GM19099 (cell line): ENCODE data around the gene ZNF653.

Experiments used
- POLR2A ChIP-seq: IDR thresholded peaks from 3 replicates; pipeline ENCODE4 v1.6.1; 2011; ENCODE audit warnings: low read depth; ENCODE audit not compliant: insufficient read length; ENCODE audit errors: extremely low read depth

ZNF653 gene

GRCh38 chr19:11499220-11499726 lies 6.4 kb downstream of the ZNF653 start:
- no peak for TF ChIP-seq POLR2A

DNA sequence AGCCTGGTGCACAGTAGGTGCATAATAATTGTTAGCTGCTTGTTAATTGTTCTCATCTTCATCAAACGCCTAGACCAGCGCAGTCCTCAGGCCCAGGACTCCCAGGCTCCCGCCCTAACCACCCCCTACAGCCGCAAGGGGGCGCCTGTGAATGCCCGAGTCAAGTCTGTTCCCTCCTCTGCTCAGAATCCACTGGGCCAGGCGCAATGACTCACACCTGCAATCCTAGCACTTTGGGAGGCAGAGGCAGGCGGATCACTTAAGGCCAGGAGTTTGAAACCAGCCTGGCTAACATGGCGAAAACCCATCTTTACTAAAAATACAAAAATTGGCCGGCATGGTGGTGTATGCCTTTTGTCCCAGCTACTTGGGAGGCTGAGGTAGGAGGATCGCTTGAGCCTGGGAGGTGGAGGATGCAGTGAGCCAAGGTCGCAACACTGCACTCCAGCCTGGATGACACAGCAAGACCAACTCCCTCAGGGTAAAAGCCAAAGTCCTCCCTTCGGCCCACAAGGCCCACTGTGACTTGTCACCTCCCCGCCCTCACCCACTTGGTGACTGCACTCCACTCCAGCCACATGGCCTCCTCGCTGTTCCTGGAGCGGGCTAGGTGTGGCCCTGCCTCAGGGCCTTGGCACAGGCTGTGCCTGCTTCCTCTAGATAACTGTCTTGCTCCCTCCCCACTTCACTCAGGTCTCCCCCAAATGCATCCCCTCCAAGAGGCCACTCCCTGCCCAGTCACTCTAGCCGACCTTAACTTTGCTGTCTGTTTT lies 9.1 kb downstream of the ZNF653 start:
- no peak for TF ChIP-seq POLR2A

- TF ChIP-seq POLR2A: no peak
Measured at GRCh38 chr19:11495885-11496284, 9.8 kb downstream of the ZNF653 start.

DNA sequence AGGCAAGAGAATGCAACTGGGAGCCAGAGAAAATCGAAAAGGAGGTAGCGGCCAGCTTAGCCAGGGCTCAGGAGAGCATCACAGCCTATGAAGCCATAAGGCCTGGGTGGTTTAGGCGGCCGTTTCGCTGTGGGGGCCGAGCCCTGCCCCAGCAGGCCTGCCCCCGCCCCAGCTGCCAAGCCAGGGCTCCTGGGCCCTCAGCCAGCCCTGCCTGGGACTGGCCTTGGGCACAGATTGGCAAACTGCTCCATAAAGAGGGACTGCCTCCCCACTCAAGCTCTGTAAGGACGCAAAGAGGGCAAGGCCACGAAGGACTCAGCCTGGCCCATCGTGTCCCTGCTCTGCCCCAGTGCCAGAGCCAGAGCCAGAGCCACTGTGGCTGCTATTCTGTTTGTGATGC lies 10.2 kb downstream of the ZNF653 start:
- TF ChIP-seq POLR2A: no peak

DNA sequence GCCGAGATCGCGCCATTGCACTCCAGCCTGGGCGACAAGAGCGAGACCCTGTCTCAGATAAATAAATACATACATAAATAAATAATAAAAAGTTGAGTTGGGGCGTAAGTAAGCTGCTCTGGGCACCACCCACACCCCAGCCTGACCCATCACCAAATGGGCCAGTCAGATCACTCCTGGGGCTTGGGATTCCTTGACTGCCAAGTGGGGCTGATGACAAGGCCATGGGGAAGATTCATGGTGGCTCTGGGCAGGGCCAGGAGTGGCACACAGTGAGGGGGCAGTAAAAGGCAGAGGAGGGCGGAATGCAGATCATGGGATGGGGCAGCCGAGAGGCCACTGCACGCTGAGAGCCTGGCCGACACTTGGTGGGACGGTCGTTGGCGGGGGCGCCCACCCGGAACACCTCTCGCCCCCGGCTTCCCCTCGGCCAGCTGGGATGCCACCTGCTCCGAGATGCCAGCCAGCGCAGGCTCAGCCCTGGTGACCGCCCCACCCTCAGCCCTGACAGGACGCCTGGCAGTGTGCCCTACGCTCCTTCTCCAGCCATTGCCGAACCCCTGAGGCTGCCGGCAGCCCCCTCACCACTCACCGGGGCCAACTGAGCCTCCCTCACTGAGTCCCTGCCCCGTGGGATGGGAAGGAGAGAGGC lies 10.9 kb downstream of the ZNF653 start:
- TF ChIP-seq POLR2A: no peak

GRCh38 chr19:11489378-11489777 lies 16.3 kb downstream of the ZNF653 start:
- TF ChIP-seq POLR2A: no peak

GRCh38 chr19:11486661-11487503 lies 18.8 kb downstream of the ZNF653 start:
- no peak for TF ChIP-seq POLR2A

DNA sequence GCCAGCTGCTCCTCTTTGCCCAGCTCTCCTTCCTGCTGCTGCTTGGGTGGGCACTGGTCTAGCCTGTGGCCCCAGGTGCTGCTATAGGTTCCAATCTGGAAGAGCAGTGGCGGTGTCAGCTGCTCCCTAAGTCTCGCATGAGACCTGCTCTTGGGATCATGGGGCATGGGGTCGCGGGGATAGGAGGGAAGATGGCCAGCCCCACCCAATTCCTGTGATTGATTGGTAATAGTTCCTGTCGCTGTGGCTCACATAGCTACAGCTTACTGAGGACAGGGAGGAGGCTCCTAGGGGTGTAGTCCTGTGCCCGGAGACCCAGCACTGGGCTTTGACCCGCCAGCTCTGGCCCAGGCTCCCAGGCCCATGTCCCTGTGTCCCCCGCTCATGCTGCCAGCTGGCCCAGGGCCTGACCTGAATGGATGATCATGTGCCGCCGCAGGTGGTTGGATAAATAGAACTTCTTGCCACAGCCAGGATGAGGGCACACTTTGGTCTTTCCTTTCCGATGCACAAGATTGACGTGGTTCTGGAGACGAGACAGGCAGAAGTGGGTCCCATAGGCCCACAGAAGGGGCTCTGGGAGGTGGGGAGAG lies 20.3 kb downstream of the ZNF653 start:
- no peak for TF ChIP-seq POLR2A

GRCh38 chr19:11483366-11484111 lies 22.1 kb downstream of the ZNF653 start:
- no peak for TF ChIP-seq POLR2A

- no peak for TF ChIP-seq POLR2A
Measured at GRCh38 chr19:11482384-11483050, 23.1 kb downstream of the ZNF653 start.

DNA sequence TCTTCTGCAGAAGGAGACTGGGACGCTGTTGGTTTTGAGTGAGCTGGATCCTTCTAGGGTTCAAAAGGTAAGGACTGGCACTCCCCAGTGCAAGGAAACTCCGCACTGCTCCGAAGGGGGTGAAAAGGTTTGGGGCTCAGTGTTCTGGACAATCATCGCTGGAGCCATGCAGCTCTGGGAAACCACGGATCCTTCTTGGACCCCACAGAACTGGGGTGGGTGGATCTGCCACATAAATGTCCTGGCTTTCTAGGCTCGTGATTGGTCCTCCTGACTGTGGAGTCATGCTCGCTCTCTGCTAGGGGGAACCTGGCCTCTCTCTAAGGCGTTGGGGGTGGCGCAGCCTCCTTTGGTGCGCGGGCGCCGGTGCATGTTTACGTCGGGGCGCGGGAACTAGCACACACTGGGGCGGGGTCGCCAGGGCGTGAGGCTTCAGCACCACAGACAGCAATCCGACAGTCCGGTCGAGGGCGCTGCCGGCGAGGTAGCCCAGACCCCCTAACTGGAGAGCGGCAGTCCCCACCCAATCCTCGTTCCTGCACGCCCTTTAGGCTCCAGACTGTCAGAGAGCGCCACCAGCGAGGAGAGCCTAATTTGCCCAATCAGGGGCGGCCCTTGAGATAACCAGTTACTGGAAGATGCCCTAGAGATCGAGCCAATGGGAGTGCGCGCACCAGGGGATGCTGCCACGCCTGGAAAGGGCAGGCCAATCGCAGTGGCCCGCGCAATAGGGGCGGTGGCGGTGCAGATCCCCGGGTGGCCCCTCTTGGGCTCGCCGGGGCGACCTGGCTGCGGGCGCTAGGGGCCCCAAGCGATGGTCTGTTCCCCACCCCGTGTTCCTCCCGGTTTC lies 23.9 kb downstream of the ZNF653 start:
- no peak for TF ChIP-seq POLR2A

GRCh38 chr19:11480715-11481533 lies 24.7 kb downstream of the ZNF653 start, which contains the start of gene ELAVL3:
TSS of gene ELAVL3 (minus strand) at chr19:11481046. CDS start at chr19:11480608, 438 bp downstream.
- TF ChIP-seq POLR2A: no peak
